ENCODE results near the gene RGS14.
"Not testable (repeated sequence)": the region's sequence is repeated elsewhere in the genome, so short reads cannot be mapped to it uniquely, and the experiment has no call there.

Gene RGS14

GRCh38 chr5:177414481-177414880 lies 56.8 kb downstream of the RGS14 start:
- DNase-seq (ENCODE audit: low read depth): no peak
- TF ChIP-seq CTCF (IDR thresholded peaks at IDR 0.05; ENCODE audit: control insufficient read depth, insufficient read depth, low read depth, low read length, missing control alignments): no peak
- H3K4me3 ChIP-seq (ENCODE audit: control insufficient read depth, low read depth, low read length): no peak overlapping the region

GRCh38 chr5:177417081-177417480 lies 59.4 kb downstream of the RGS14 start:
- H3K4me3 ChIP-seq (ENCODE audit: control insufficient read depth, low read depth, low read length); DNase-seq (ENCODE audit: low read depth): not testable (repeated sequence)

GRCh38 chr5:177419046-177419445 lies 61.3 kb downstream of the RGS14 start:
- no peak for TF ChIP-seq CTCF (IDR thresholded peaks at IDR 0.05; ENCODE audit: control insufficient read depth, insufficient read depth, low read depth, low read length, missing control alignments)
- peak; percentile 20 for DNase-seq (ENCODE audit: low read depth)

GRCh38 chr5:177420472-177420871 lies 62.7 kb downstream of the RGS14 start:
- not testable (repeated sequence) for H3K4me3 ChIP-seq (ENCODE audit: control insufficient read depth, low read depth, low read length); DNase-seq (ENCODE audit: low read depth)

More at GRCh38 chr5:177419046-177419445, 61.3 kb downstream of the RGS14 start:
- no peak overlapping the region for H3K4me3 ChIP-seq (ENCODE audit: control insufficient read depth, low read depth, low read length)

GRCh38 chr5:177421062-177421798 lies 63.5 kb downstream of the RGS14 start:
- no peak for DNase-seq (ENCODE audit: low read depth)
- no peak overlapping the region for H3K4me3 ChIP-seq (ENCODE audit: control insufficient read depth, low read depth, low read length)
- no peak for TF ChIP-seq CTCF (IDR thresholded peaks at IDR 0.05; ENCODE audit: control insufficient read depth, insufficient read depth, low read depth, low read length, missing control alignments)

All from AG09309 (cell line).